GM10266 (cell line): ENCODE measurements around the gene REM1.

Source experiments
- DNase-seq: peaks from one replicate; pipeline ENCODE4 v3.0.0; 2012; ENCODE audit errors: extremely low spot score
- CTCF ChIP-seq: IDR thresholded peaks from 2 replicates; pipeline ENCODE4 v1.5.1; 2012; ENCODE audit warnings: mild to moderate bottlenecking, low read depth; ENCODE audit not compliant: control insufficient read depth, insufficient read depth; ENCODE audit errors: missing control alignments

Gene REM1

GRCh38 chr20:31508517-31509244 lies 33.6 kb downstream of the REM1 start:
- DNase-seq: no peak
- TF ChIP-seq CTCF: no peak

GRCh38 chr20:31514154-31515071 lies 39.3 kb downstream of the REM1 start, which contains the start of gene HM13:
HM13 (plus strand) TSS chr20:31514442; CDS start chr20:31514552, 110 bp downstream.
- DNase-seq: peak; percentile 93
- TF ChIP-seq CTCF: peak; percentile 97

GRCh38 chr20:31515072-31515774 lies 40.1 kb downstream of the REM1 start:
- no peak for DNase-seq
- TF ChIP-seq CTCF: no peak

- peak; percentile 22 for DNase-seq
- TF ChIP-seq CTCF: no peak
Measured at GRCh38 chr20:31515775-31516107, 40.7 kb downstream of the REM1 start.

GRCh38 chr20:31516166-31516565 lies 41.1 kb downstream of the REM1 start:
- TF ChIP-seq CTCF: no peak
- no peak for DNase-seq

- DNase-seq: no peak
- no peak for TF ChIP-seq CTCF
Measured at GRCh38 chr20:31516651-31517050, 41.6 kb downstream of the REM1 start.
